ENCODE data around the gene MEOX1.

- TF ChIP-seq CTCF (IDR thresholded peaks at IDR 0.05) (no peak), POLR2AphosphoS5 (IDR thresholded peaks at IDR 0.05) (no peak)
Measured at GRCh38 chr17:43683928-43684653, 22.4 kb upstream of the MEOX1 start.
